ENCODE results near the gene ADIPOR2.
A peak's percentile ranks its signal among the peaks of the same experiment; 100 is the strongest.

Gene ADIPOR2

DNA sequence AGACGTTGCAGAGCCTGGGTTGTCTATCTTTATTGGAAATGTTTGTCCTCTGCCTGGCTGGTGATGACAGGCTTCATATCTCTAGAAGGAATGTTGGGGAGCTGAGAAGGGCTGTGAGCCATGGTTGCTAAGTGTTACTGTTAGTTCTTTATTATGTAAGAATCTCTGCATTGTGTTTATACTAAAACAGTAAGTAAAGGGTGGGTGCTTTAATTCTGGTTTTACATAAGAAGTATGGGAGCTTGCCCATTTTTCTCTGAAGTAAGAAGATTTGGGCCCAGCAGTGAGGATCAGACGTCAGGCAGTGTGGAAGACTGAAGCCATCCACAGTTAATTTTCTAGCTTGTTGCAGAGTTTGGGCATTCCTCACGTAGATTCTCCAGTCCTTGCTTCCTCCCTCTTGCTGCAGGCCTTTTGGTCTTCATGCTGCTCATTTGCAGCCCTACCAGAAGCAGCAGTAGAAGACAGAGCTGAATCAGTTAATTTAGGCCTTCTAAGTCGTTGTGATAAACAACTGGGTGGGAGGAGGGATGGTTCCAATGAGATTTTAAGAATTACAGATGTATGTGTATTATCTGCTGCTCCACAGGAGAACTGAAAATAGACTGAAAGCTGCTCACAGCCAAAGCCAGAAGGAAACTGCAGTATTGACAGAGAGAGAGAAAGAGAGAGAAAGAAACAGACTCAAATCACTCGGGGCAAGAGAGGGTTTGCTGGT is 40.5 kb upstream of the ADIPOR2 start:
- H3K27me3 ChIP-seq = no peaks in the 10 kb centered on the region
- no peak overlapping the region for H3K4me2 ChIP-seq
- no peak overlapping the region for H3K27ac ChIP-seq
- peaks cover 19% of the 10 kb centered on the region for H3K4me1 ChIP-seq
- H3K4me3 ChIP-seq = no peak overlapping the region
- H3K9me3 ChIP-seq = no peaks in the 10 kb centered on the region
- 0 out of 2 replicates have a peak overlapping the region, but pooled peaks have one; percentile 1 for H3K9ac ChIP-seq
- H3K36me3 ChIP-seq = no peaks in the 10 kb centered on the region
- no peaks in the 10 kb centered on the region for H4K20me1 ChIP-seq
- no peak for TF ChIP-seq Cebpa-rat (IDR thresholded peaks at IDR 0.05)

DNA sequence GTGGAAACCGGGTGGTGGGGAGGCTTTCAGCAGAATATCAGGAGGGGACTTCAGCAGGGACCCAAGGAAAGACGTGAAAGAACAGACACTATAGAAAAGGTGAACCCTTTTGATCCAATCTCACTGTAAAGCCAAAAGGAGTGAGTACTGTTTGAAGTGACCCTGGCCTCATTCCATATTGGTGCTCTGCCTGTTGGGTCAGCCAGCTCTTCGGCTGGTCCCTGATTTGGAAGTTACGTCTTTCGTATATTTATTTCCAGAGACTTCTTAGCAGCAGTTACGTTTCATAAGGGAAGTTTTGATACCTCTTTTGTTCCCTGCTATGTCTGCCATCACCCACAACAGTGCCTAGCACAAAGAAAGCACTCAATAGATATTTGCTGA is 39.9 kb upstream of the ADIPOR2 start:
- no peaks in the 10 kb centered on the region for H3K9me3 ChIP-seq

DNA sequence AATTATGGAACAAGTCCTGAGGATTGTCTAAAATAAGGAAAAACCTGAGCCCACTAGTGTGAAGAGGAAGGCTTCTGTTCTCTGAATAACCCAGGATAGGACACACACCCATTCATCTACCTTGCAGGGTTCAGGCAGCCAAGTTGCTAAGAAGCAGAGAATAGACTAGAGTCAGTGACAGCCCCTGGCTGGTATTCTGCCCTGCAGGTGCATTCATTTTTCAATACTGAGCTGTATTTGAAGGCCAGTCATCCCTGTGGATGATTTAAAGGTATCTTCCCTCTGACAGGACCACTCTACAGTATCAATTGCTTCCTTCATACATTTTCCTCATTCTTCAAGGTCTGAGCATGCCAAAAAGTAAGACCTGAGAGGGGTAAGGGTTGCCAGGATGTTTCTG is 38.9 kb upstream of the ADIPOR2 start:
- Histone ChIP-seq H3K27me3 (no peaks in the 10 kb centered on the region), H3K4me1 (peaks cover 7% of the 10 kb centered on the region), H3K9me3 (no peaks in the 10 kb centered on the region), H4K20me1 (no peaks in the 10 kb centered on the region), H3K9ac (no peak overlapping the region), H3K4me3 (no peak overlapping the region), H3K27ac (no peak overlapping the region), H3K36me3 (no peaks in the 10 kb centered on the region), H3K4me2 (no peak overlapping the region)
- TF ChIP-seq Cebpa-rat (IDR thresholded peaks at IDR 0.05) = no peak

More for the DNA sequence above, 39.9 kb upstream of the ADIPOR2 start:
- H4K20me1 ChIP-seq = no peaks in the 10 kb centered on the region
- no peak overlapping the region for H3K27ac ChIP-seq
- no peak overlapping the region for H3K4me2 ChIP-seq
- H3K27me3 ChIP-seq = no peaks in the 10 kb centered on the region
- TF ChIP-seq Cebpa-rat (IDR thresholded peaks at IDR 0.05) = no peak
- 0 out of 2 replicates have a peak overlapping the region, but pooled peaks have one; percentile 1 for H3K9ac ChIP-seq
- peaks cover 14% of the 10 kb centered on the region for H3K4me1 ChIP-seq
- H3K36me3 ChIP-seq = no peaks in the 10 kb centered on the region
- H3K4me3 ChIP-seq = no peak overlapping the region

DNA sequence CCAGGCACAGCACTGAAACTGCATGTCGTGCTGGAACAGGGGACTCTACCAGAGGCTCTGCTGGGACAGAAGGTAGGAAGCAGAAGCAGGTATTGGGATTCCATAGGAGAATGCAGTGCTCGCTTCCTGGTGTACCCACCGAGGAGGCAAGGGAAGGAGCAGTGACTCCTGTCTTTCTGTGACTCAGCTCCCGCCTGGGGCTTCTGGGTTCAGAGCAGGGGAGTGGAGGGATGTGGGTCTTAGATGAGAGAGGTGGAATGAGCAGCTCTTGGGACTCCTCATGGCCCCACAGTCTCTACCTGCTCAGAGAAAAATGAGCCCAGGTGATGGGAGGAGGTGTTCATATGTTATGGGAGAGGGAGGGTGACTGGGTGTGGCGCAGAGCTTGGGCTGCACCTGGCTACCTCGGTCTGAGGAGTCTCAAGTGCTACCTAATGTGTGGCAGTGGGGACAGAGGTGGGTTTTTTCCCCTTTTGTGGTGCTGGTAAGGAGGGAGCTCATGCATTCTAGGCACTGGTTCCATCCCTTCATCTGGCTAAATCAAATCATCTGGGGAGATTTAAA is 35.6 kb upstream of the ADIPOR2 start:
- H3K9me3 ChIP-seq = no peaks in the 10 kb centered on the region
- H3K9ac ChIP-seq = no peak overlapping the region
- H3K4me3 ChIP-seq = no peak overlapping the region
- H3K36me3 ChIP-seq = no peaks in the 10 kb centered on the region
- H4K20me1 ChIP-seq = no peaks in the 10 kb centered on the region
- peaks cover 8% of the 10 kb centered on the region for H3K4me1 ChIP-seq
- H3K27me3 ChIP-seq = no peaks in the 10 kb centered on the region
- H3K27ac ChIP-seq = no peak overlapping the region
- no peak overlapping the region for H3K4me2 ChIP-seq
- TF ChIP-seq Cebpa-rat (IDR thresholded peaks at IDR 0.05) = no peak

DNA sequence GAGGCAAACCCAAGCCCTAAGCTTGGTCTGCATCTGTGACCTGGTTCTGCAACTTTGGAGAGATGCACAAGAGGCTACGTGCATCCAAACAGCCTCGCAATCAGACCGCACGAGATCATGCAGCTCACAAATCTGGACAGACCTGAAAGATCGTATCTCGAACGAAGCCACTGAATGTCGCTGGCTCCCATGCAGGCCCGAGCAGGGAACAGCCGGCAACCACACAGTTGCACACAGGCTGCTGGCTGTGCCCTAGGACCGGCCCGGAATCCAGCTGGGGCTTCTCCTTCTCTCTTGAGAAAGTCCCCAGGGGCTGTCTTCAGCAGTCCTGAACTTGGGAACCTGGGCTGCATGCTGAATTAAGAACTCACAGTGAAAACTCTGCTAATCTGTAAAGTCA is 34.0 kb upstream of the ADIPOR2 start:
- peaks cover 15% of the 10 kb centered on the region for H3K4me1 ChIP-seq
- no peaks in the 10 kb centered on the region for H3K9me3 ChIP-seq
- no peak overlapping the region for H3K9ac ChIP-seq
- no peaks in the 10 kb centered on the region for H3K27me3 ChIP-seq
- no peaks in the 10 kb centered on the region for H3K36me3 ChIP-seq
- H3K4me3 ChIP-seq = no peak overlapping the region
- H3K4me2 ChIP-seq = no peak overlapping the region
- no peaks in the 10 kb centered on the region for H4K20me1 ChIP-seq
- no peak for TF ChIP-seq Cebpa-rat (IDR thresholded peaks at IDR 0.05)
- no peak overlapping the region for H3K27ac ChIP-seq

DNA sequence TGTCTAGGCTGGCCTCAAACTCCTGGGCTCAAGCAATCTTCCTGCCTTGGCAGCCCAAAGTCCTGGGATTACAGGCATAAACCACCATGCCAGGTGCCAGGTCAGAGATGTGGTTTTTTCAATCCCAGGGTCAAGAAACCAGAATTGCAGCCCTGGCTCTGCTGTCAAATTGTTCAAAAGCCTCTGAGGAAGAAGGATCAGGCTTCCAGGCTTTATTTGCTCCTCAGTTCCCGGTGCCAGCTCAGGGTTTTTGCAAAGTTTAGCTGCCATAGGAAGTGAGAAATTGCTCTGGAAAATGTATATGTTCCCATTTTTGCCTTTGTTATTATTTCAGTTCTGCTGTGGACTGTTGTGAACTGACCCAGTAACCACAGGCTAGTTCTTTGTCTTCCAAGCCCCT is 33.2 kb upstream of the ADIPOR2 start:
- Histone ChIP-seq H3K4me1 (peaks cover 16% of the 10 kb centered on the region), H3K27ac (no peak overlapping the region), H3K9ac (no peak overlapping the region), H3K27me3 (no peaks in the 10 kb centered on the region), H4K20me1 (no peaks in the 10 kb centered on the region), H3K4me2 (no peak overlapping the region), H3K36me3 (no peaks in the 10 kb centered on the region), H3K4me3 (no peak overlapping the region), H3K9me3 (no peaks in the 10 kb centered on the region)
- no peak for TF ChIP-seq Cebpa-rat (IDR thresholded peaks at IDR 0.05)

DNA sequence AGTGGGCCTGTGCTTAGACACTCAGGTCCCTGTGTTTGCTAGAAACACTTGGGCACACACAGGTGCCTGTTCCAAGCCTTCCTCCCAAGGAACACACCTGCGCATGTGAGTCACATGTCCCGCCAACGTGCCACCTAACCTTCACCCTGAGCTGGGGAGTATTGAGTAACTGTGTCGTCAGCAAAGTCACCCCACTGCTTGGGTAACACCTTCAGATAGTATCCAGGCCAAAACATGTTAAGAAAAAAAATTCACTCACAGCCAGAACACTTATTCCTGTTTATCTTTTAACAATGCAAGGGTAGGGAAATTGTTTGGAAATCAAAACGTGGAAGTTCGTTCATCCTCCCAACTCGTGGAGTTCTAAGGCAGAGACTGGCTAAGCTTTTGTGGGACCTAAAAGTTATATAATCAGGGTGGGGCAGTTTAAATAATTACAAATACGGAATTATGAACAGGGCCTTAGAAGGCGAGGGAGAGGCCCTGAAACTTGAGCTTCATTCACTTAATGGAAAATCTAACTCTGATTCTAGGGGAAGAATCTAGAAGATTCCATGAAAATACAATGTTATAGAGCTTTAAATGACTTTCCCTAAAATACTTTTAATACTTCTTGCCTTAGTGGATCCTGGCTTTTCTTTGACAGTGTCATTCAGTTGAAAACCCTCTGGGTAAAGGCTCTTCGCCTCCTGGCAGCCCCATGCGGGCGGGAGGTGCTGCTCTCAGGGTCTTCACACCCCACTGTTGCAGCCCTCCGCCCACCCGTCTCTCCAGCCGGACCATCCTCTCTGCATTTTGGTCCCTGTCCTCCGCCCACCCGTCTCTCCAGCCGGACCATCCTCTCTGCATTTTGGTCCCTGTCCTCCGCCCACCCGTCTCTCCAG is 30.3 kb upstream of the ADIPOR2 start:
- Histone ChIP-seq H3K4me2 (peak overlapping the region; percentile 30; the same call in 1 of the 2 replicates), H3K27me3 (no peaks in the 10 kb centered on the region), H3K9ac (no peak overlapping the region), H3K36me3 (no peaks in the 10 kb centered on the region), H4K20me1 (no peaks in the 10 kb centered on the region), H3K9me3 (no peaks in the 10 kb centered on the region), H3K4me1 (peaks cover 44% of the 10 kb centered on the region), H3K27ac (no peak overlapping the region), H3K4me3 (no peak overlapping the region)
- no peak for TF ChIP-seq Cebpa-rat (IDR thresholded peaks at IDR 0.05)

DNA sequence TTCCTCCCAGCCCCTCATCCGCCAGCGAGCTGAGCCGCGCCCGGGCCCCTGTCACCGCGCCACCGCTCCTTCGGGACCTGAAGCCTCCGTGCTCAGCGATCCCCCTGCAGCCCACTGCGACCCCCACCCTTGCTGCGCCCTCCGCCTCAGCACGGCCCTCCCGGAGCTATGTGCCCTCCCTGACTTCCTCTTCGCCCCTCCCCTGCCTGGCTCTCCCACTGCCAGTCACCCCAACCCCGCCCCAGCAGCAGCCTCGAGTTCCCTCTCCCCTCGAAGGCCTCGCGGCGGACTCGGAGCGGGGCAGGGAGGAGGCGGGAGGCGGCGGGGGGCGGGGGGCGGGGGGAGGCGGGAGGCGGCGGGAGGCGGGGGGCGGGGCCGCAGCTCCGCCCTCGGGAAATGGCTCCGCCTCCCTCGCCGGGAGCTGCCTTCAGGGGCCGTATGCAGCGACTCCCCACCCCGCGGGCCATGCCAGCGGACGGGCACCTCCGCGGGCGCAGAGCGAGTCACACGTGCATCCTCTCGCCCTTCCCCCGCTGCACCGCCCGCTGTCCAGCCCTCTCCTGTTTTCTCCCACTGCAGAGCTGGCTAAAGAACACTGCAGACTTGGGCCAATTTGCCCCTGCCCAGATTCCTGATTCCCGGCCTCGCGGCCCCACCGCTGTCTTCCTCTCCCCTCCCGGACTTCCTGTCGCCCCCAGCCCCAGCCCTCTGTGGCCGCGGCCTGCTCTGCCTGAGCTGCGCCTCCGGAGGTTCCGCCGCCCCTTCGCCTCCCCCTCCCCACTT is 29.1 kb upstream of the ADIPOR2 start:
- no peaks in the 10 kb centered on the region for H3K9me3 ChIP-seq
- peaks cover 56% of the 10 kb centered on the region for H3K4me1 ChIP-seq
- no peaks in the 10 kb centered on the region for H3K36me3 ChIP-seq
- H3K27ac ChIP-seq = peak overlapping the region; percentile 84
- H3K9ac ChIP-seq = peak overlapping the region; percentile 71; the same call in 1 of the 2 replicates
- TF ChIP-seq Cebpa-rat (IDR thresholded peaks at IDR 0.05) = no peak
- no peaks in the 10 kb centered on the region for H4K20me1 ChIP-seq
- peak overlapping the region; percentile 63 for H3K4me3 ChIP-seq
- H3K4me2 ChIP-seq = peak overlapping the region; percentile 80
- H3K27me3 ChIP-seq = no peaks in the 10 kb centered on the region

DNA sequence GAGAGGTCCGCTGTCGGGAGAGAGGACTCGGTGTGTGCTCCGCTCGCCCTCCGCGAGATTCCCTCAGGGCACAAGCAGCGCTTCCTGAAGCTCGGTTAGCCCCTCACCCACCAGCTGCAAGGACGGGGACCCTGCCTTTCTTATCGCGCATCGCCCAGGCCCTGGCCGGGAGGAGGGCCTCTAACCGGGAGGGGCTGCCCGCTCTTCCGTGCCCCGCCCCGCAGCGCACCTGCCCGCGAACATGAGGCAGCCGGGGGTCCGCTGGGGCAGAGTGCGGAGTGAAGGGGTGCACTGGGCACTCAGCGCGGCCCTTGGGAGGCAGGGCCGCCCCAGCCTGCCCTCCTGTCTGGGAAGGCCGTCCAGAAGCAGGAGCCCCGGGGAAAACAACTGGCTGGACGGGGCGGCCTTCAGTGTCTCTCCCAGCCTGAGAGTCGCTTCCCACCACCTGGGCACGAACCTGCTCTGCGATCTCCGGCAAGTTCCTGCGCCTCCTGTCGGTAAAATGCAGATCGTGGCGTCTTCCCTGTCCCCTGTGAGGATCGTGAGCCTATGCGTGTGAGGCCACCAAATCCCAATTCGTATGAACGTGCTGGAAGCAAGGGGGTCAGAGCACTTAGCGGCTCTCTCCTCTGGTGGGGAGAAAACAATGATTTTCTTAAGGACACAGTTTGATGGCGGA is 28.0 kb upstream of the ADIPOR2 start:
- no peak overlapping the region for H3K9ac ChIP-seq
- no peaks in the 10 kb centered on the region for H3K27me3 ChIP-seq
- no peak overlapping the region for H3K4me3 ChIP-seq
- peaks cover 68% of the 10 kb centered on the region for H3K4me1 ChIP-seq
- no peaks in the 10 kb centered on the region for H3K9me3 ChIP-seq
- peak overlapping the region; percentile 55 for H3K4me2 ChIP-seq
- no peaks in the 10 kb centered on the region for H3K36me3 ChIP-seq
- TF ChIP-seq Cebpa-rat (IDR thresholded peaks at IDR 0.05) = no peak
- H3K27ac ChIP-seq = peak overlapping the region; percentile 68
- no peaks in the 10 kb centered on the region for H4K20me1 ChIP-seq

All from BLaER1 (cell line).